Parietal lobe (tissue), 1 donor: ENCODE data around the gene FAM118A. TPM values are rescaled to one million over a fixed set of nuclear protein-coding genes. Genes with fewer than 3 reads are reported as not detected.

ENCODE experiments used
- total RNA-seq: library from RNA; depleted of rRNA; stranded (reverse); fragments of >200 nt; gene quantifications from one replicate; pipeline ENCODE4 v1.2.3, GENCODE V29; 2014

The FAM118A gene
- total RNA-seq: 57.0 TPM

DNA sequence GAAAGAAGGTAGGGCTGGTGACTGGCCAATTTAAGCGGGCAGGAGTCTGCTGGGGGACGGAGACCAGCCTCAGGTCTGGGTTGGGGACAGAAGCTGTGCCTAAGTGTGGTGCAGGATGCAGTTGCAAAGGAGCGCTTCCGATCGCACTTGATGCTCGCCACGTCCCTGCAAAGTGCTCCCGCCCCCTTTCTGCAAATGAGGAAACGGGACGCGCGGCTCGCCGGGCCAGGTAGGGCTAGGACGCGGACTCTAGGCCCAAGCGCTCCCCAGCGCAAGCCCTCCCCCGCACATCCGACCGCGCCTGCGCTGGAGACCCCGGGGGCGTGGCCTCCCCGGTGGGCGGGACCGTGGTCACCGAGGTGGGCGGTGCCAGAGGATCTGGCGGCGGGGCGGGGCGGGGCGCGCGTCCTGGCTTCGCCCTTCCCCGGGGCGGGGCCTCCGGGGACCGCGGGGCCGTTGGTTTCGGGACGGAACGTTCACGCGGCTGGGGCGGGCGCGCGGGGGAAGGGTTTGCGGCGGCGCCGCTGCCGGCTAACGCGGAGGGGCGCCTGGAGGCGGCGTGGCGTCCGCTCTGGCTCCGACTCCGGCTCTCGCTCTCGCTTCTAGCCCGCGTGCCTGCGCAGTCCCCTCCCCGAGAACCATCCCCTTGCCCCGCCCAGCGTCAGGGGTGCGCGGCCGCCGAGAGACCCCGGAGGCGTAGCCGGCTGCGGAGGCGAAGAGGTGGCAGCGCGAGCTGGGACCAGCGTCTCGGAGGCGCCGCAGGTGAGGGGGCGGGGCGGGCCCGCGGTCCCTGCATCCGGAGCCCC is at the start of gene FAM118A:
TSS of gene FAM118A (plus strand) at position 513 of the 806 bp plus-strand sequence. CDS start 12,446 bp downstream, outside the sequence.

DNA sequence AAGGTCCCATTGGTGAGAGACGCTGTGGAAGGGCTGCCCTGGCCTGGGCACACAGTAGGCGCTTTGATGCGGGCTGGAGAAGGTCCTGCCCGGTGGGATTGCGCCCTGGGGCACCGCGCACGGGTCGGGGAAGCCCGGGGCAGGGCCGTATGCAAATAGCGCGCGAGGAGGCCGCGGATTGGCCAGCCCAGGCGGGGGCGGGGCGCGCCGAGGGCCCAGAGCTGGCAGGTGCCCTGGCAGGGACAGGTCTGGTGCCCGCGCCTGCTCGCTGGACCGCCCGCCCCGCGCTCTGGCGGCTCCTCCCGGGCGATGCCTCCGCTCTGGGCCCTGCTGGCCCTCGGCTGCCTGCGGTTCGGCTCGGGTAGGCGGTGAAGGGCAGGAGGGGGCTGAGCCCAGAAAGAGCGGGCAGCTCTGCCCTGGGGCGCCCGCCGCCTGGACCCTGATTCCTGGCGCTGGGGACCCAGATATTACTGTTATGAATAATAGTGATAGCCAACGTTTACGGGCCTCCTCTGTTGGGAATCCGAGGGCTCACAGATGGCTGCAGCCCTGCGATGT is 24.9 kb upstream of the FAM118A start, which contains the start of gene UPK3A:
TSS of gene UPK3A (plus strand) at position 245 of the 558 bp plus-strand sequence. CDS start at position 310, 65 bp downstream.

Other genes with a start within 250 kb of the FAM118A start
- gene NUP50, start 146.0 kb upstream of the FAM118A start, total RNA-seq: 55.1 TPM
- gene KIAA0930, start 69.0 kb upstream of the FAM118A start, total RNA-seq: 47.0 TPM
- not detected for gene UPK3A, start 25.0 kb upstream of the FAM118A start, total RNA-seq
- not detected for gene SMC1B, start 103.7 kb downstream of the FAM118A start, total RNA-seq
- 1.3 TPM for gene RIBC2, start 103.8 kb downstream of the FAM118A start, total RNA-seq
- gene FBLN1, start 192.9 kb downstream of the FAM118A start, total RNA-seq: 42.3 TPM